GM19240 (cell line): ENCODE results near the gene PVR.
"Not testable (repeated sequence)": the region's sequence is repeated elsewhere in the genome, so short reads cannot be mapped to it uniquely, and the experiment has no call there.

Experiments used
- DNase-seq: peaks from one replicate; pipeline ENCODE4 v3.0.0; 2011; ENCODE audit warnings: low spot score; ENCODE audit not compliant: insufficient read length

The PVR gene

DNA sequence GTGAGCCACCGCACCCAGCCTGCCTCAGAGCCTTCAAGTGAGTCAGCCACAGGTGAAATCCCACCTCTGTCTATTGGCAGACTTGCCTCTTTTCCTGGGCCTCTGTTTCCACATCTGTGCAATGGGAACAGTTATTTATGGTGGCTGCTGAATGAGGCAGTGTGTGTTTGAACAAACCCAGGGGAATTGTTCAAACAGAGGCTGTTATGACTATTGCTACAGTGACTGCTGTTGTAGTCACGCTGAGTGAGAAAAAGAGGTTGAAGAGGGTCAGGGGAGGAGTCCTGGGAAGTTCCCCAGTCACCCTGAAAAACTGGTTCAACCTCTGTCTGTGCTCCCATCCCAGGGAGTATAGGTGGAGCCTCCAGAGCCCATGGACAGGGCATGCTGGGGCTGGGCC, 27.7 kb downstream of the PVR start, which contains the start of gene CEACAM19:
TSS of gene CEACAM19 (plus strand) at position 83 of the 400 bp plus-strand sequence. CDS start 450 bp downstream, outside the sequence.
- DNase-seq, result no peak

DNA sequence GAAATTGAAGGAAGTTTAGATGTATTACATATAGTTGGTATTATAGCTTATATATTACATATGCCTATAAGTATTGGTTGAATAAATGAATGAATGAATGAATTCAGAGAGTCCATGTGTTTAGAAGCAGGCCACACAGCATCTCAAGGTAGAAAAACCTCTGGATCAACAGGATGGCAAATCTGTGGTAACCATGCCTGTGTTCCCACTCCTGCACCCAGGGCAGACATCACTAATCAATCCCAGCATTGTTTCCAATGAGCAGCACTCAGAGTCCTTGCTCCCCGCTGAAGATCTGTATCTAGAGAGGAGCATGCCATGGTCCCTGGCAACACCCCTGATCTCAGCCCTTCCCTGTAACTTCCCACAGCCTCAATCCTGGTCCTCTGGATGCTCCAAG, 28.5 kb downstream of the PVR start:
- DNase-seq, result no peak

DNA sequence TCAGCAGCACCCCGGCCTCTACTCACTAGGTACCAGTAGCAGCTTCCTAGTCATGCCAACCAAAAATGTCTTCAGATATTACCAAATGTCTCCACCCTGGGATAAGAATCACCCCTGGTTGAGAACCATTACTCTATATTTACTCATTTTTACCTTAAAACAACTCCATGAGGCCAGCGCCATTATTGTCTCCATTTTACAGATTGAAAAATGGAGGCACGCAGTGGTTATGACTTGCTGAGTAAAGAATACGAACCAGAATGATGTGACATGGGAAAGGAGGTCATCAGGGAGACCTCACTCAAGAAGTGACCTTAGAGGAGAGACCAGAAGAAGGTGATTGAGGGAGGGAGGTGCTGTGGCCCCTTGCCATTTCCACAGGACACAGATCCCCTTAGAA, 29.8 kb downstream of the PVR start:
- DNase-seq, result no peak

DNA sequence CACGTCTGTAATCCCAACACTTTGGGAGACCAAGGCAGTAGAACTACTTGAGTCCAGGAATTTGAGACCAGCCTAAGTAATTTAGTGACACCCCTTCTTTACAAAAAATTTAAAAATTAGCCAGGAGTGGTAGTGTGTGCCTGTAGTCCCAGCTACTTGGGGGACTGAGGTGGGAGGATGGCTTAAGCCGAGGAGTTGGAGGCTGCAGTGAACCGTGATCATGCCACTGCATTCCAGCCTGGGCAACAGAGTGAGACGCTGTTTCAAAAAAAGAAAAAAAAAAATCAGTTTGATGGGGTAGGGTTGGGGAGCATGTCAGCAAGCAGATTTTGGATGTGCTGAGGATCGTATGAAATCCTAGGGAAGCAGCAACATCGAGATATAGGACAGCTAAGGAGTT, 31.8 kb downstream of the PVR start:
- DNase-seq, result no peak

DNA sequence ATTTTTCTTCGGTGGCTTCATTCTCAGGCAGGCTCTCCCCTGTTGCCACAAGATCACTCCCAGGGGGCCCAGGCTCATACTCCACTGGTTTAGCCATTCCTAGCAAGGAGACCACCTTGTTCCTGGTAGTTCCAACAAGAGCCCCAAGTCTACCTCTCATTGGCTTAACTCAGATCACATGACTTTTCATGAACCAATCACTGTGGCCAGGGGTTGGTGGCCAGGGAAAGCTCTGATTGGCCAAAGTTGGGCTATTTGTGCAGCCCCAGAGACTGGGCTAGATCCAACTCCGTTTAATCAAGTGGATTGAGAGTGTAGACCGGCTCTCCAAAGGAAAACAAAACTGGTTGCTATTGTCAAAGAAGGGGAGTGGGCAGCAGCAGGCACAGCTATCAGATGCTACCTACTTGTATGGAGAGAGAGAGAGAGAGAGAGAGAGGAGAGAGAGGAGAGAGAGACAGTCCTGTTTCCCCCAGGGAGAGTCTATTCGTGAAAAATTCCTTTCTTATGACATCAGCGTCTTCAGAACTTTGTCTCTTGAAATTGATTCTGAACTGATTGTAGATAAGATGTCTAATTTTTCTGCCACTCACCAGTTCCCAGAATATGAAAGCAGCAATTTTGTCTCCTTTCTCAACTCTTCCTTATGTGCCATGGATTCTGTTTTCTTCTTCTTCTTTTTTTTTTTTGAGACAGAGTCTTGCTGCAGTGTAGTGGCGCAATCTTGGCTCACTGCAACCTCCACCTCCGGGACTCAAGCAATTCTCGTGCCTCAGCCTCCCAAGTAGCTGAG, 33.5 kb downstream of the PVR start:
- DNase-seq, result no peak

DNA sequence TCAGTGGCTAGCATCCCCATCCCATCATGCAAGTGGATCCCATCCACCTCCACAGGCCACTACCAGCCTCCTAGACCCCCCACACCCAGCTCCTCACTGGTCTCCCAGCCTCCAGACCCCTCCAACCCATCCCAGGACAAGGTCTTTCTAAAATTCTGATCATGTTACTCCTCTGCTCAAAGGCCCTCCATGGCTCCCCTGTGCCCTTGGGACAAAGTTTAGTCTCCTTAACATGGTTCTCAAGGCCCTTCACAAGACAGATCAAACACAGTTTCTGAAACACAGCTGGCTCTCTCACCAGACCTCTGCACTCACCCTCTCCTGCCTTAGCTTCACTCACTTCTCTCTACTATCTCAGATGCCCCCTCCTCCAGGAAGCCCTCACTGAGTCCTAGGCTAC, 36.8 kb downstream of the PVR start:
- no peak for DNase-seq

DNA sequence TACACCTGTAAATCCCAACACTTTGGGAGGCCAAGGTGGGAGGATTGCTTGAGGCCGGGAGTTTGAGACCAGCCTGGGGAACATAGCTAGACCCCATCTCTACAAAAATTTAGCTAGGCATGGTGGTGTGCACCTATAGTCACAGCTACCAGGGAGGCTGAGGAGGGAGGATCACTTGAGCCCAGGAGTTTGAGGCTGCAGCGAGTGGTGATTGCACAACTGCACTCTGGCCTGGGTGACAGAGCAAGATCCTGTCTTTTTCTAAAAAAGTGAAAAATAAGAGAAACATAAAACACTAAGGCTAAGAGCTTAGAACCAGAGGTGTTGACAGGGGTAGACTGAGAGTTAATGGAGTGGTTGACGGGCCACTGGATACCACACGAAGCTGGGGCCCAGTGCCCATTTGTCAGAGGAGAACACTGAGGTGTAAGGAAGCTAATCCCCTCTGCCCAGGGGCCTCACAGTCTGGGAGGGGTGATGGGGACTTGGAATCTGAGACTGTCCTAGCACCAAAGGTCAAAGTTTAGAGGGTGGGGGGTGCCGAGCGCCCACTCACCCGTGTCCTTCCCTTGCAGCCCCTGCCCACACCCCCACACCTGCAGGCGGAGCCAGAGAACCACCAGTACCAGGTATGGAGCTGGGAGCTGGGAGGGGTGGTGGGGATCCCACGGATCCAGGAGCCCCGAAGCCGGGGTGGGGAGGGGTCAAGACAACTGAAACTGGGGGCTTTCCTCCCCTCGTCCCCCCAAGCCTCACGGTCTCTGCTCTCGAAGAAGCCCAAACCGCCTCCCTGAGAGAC, 38.5 kb downstream of the PVR start:
- DNase-seq, result no peak

DNA sequence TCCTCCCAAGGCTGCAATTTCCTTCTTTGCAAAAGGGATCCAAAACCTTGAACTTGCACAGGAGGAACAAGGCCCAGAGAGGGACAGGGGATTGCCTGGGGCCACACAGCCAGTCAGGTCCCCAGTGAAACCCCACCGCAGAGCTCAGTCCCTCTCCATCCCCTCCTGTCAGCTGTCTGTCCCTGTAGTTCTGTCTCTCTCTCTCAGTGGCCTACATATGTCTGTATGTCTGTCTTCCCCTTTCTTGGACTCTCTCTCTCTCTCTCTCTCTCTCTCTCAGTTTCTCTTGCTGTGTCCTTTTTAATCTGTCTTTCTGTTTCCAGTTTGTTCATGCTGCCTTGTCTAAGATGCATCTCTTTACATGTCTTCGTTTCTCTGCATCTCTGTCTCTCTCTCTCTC, 39.1 kb downstream of the PVR start:
- DNase-seq, result no peak

DNA sequence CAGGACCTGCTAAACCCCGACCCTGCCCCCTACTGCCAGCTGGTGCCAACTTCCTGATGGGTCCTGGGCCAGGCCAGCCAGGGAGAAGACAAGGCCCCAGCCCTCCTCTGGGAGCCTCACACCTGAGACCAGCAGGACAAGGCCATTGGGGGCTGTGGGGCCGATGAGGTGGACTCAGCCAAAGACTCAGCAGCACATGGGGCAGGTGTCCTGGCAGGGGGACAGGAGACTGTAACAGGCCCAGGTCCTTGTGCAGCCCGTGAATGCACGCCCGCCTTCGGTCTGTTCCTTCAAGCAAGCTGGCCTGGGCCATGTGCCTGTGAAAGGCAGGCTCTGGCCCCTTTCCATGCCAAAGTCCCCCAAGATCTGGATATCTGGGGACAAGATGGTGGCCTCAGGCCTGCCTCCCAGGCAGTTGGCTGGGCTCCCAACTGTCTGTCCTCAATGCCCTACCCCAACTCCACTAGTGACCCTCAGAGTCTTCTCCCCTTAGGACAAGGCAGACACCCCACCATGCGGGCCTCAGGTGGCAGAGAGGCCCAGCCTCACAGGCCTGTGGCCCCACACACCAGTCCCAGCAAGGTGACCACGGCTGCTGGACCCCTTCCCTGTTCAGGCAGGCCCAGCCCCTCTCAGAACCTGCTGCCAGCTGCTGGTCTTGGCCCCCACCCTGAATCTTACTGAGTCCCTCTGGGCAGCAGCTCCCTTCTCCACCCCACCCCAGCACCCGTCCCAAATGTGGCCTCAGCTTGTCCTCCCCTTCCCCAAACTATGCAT, 39.9 kb downstream of the PVR start:
- DNase-seq, result no peak

DNA sequence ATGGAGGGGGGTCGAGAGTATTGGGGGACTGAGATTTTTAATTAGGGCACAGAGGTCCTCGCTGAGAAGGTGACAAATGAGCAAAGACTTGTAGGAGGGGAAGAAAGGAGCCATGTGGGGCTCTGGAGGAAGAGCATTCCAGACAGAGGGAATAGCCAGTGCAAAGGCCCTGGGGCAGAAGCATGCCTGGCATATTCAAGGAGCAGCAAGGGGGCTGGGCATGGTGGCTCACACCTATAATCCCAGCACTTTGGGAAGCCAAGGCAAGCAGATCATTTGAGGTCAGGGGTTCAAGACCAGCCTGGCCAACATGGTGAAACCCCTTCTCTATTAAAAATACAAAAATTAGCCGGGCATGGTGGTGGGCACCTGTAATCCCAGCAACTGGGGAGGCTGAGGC, 40.7 kb downstream of the PVR start:
- not testable (repeated sequence) for DNase-seq

DNA sequence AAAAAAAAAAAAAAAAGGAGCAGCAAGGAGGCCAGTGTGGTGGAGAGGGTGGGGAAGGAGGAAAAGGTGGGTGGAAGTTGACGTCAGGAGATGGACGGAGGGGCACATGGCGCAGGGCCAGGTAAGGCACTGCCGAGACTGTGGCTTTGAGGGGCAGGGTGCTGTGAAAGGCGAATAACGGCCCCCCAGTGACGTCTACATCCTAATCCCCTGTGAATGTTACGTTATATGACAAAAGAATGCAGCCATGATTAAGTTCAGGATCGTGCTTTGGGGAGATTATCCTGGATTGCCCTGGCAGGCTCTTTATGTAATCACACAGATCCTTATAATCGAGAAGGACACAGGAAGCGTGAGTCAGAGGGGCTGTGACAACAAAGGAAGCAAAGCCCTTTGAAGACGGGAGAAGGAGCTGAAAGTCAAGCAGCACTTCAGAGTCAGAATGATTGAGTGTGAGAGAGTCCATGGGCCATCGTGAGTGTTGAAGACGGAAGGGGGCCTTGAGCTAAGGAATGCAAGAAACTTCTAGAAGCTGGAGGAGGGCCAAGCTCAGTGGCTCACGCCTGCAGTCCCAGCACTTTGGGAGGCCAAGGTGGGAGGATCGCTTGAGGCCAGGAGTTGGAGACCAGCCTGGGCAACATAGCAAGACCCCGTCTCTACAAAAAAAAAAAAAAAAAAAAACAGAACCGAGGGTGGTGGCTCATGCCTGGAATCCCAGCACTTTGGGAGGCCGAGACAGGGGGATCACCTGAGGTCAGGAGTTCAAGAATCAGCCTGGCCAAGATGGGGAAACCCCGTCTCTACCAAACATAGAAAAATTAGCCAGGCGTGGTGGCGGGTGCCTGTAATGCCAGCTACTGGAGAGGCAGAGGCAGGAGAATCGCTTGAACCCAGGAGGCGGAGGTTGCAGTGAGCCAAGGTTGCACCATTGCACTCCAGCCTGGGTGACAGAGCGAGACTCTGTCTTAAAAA, 41.5 kb downstream of the PVR start:
- DNase-seq, result no peak

DNA sequence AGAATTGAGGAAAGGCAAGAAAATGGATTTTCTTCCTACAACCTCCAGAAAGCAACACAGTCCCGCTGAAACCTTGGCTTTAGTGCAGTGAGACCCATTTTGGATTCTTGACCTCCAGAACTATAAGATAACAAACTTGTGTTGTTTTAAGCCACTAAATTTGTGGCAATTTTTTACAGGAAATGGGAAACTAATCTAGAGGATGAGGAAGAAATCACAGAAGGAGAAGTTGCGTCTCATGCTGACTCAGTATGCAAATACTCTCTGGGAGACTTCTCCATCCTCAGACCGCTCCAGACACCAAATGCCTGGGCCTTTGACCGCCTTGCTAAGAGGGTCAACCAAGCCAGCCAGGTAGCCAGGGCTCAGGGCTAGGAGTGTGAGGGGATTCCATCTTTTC, 42.2 kb downstream of the PVR start:
- DNase-seq, result no peak

DNA sequence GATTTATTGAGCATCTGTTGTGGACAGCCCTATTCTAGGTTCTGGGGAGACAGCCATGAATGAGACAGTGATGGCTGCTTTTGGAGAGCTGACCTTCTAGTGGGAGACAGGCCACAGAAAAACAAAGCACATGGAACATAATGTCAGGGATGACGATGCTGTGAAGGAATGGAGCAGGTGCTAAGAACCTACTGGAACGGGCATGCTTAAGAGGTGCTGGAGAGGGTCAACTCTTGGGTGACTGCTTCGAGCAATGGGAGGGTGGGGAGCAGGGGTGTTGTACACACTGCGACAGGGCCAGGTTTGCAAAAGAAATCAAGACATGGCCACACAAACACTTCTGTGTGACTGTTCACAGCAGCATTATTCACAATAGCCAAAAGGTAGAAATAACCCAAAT, 43.2 kb downstream of the PVR start:
- no peak for DNase-seq

DNA sequence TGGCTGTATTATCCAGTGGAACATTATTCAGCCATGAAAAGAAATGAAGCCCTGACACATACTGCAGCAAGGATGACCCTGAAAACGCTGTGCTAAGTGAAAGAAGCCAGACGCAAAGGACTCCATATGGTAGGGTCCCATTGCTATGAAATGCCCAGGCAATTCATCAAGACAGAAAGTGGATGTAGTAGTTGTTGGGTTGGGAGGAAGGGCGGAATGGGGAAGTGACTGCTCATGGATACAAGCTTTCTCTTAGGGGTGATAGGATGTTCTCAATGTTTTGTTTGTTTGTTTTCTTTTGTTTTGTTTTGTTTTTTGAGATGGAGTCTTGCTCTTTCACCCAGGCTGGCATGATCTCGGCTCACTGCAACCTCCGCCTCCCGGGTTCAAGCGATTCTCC, 44.2 kb downstream of the PVR start:
- DNase-seq, result no peak

DNA sequence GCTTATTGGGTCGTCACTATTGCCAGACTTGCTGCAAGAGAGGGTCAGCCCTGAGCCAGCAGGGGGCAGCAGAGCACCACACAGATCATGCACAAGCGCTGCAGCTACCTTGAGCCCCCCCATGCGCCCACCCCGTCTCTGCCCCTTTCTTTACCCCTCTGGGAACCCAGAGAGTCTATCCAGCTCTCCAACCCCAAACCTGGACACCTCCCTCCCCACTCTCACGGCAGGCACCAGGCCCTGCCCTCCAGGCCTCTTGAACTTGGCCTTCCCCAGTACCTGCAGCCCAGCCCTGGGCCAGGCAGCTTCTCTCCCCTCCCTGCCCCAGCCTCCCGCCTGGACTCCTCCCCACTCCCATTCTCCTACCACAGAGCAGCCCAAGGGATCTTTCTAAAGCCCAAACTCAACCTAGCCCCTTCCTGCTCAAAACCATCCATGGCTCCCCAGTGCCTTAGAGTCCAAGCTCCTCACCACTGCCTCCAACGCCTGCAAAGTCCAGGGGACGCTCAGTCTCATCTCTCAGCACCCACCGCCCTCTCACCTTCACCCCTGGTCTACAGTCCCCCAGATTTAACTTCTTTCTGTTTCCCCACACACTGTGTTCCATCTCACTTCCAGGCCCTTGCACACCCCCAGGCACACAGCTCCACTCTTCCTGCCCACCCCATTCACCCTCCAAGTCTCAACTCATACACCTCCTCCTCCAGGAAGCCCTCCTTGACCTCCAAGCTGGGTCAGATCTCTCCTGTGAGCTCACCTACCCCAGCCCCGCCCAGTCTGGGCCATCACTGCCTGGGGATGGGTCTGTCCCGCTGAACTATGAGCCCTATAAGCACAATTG, 45.8 kb downstream of the PVR start:
- DNase-seq, result peak; percentile 51

DNA sequence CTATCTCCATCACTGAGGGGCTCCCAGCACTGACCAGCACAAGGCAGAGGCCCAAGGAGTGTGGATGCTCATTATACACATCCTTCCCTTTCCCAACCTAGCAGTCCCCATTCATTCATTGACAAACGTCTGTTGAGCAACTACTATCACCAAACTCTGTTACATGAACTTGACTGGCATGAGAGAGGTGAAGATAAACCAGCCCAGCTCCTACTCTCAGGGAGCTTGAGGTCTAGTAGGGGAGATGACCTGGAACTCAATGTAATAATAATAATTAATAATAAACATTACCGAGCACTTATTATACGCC, 46.4 kb downstream of the PVR start:
- DNase-seq, result no peak

DNA sequence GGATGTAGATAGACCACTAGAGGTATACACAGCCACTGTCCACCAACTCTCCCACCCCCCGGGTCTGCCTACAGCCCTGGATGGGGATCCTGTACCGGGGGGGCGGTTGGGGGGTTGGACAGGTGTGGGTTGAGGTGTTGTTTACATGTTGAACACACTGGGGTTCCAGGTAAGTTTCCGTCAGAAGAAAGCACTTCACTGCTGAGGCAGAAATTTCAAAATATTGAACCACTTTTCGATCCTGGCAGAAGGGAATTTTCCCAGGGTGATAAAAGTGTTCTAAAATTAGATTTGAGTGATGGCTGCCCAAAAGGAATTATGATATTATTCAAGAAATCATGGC, 48.6 kb downstream of the PVR start:
- no peak for DNase-seq

DNA sequence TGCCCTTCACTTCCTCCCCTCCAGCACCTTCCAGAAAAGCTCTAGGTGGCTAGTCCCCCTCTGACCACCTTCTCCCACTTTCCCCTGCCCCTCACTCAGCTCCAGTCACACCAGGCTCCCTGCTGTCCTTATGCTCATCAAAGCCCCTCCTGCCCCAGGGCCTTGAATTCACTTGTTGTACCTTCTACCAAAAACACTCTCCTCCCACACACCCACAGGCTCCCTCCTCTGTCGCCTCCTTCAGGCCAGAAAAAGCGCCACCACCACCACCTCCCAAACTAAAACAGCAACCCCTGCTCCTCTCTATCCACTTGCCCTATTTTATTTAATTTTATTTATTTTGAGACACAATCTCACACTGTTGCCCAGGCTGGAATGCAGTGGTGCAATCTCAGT, 50.5 kb downstream of the PVR start:
- no peak for DNase-seq

DNA sequence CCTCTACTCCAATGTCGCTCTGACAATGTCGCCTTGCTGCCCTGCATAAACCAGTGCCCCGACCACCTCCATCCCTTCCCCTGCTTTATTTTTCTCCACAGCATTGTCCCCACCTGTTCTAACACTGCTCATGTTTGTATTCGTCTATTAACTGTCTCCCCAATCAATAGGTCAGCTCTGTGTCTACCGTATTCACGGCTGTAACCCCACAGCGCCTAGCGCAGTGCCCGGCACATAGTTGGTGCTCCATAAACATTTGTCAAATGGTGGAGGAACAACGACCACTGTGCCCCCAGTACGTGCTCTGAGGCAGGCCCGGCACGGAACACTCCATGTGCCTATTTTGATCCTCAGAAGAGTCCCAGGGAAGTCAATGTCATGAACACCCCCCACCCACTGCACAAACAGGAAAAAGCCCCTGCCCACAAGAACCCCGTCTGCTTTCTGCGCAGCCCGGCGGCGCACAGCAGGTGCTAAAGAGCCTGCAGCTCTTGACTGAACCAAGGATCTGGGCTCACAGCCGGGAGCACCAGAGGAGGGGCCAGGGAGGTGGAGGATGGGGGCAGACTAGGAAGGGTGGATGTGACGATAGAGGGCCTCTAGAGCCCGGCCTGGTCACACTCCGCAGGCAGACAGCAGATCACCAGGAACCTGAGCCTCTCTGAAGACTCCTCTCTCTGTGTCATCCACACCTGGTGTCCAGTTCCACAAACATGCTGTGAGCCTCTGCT, 53.4 kb downstream of the PVR start:
- DNase-seq, result no peak

DNA sequence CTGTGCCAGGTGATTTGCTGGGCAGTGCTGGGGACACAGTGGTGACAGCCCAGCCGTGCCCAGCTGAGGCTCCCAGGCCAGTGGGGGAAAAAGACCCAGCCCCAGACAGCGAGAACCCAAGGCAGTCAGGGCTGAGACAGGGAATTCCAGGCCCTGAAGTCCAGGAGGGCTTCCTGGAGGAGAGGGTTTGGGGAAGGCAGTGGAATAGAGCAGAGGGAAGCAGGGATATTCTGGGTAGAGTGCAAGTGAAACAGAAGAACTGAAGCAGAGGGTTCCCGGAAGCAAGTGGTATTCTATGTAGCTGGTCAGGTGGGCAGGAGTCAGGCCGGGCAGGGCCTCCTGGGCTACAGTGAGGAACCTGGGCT, 53.9 kb downstream of the PVR start:
- DNase-seq, result no peak
